ENCODE measurements around the gene DBET.
"Not testable (repeated sequence)": the region's sequence is repeated elsewhere in the genome, so short reads cannot be mapped to it uniquely, and the experiment has no call there.

Gene DBET

DNA sequence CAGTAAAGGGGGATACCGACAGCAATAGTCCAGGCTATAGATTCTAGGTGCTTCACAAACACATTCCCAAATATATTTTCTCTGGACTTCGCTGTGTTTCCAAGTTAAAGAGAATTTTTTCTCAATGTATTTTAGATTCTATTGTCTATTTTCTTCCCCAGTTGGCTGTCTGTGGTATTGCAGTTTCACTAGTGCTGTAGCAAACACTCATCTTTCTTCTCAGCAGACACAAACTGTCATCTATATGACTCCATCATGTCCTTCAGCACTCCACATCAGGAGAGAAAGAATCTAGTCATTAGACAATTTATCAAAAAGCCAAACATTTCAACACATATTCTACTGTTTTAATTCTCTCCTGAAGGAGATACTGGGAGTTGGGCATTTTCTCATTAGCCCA is at the start of gene DBET:
Gene DBET, plus strand, starts transcription at position 161 of the 400 bp plus-strand sequence.
- DNase-seq (ENCODE audit: low spot score): not testable (repeated sequence)

DNA sequence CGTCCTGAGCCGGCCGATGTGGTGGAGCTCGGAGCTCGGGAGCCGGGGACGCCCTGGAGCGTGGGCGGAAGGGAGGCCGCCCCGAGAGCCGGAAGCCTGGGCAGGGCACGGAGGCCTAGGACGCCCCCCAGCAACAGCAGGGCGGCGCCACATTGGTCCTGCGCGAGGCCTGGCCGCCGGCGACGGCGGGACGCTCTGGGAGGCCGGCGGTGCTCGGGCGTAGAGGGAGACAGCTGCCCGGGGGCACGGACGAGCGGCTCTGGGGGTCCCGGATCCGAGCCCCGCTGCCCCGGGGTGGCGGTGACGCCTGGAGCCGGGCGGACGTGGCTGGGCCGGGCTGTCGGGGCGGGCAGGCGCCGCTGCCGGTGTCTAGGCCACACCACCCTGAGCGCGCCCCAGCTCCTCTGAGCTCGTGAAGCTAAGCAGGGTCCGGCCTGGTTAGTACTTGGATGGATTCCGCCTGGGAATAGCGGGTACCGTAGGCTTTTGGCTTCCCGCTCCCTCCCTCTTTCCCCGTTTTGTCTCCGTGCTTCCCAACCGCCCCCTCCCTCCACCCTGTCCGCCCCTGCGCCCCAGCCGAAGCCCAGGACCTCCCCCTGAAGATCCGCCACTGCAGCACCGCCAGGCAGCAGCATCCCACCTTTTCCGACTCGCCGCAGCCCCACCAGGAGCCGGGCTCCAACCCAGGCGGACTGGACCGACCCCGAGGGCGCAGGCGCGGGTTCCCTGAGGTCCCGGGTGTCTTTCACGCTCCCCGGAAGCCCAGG is 49.3 kb upstream of the DBET start:
- DNase-seq (ENCODE audit: low spot score): no peak

DNA sequence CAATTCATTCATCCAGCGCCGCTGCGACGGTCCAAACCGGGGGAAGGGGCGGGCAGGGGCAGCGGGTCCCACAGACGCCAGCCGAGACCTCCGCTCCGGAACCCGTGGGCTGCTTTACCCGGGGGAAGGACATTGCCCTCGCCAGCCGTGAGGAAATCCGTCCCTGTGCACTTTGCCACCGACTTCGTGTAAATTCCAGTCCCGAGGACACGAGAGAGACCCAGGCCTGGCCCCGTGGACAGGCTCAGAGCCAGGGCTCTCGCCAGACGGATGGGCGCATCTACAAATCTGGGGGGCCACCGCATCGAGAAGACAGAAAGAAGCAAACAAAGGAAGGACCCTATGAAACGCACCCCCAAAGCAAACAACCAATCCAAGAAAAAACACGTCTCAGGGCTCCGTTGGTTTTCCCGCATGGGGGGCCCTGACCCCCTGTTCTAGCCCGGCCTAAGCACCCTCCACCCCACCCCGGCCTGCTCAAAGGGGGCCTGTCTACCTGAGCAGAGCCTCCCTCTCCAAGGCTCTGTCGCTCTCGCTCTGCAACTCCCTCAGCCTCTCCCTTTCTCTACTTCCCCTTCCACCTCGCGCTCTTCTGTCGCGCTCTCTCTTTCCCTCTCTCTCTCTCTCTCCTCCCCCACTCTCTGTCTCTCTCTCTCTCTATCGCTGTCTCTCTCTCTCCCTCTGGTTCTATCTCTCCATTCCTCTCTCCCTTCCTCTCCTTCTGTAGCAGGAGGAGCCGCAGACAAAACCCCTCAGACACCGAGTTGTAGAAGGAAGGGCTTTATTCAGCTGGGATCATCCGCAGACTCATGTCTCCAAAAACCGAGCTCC is 48.5 kb upstream of the DBET start:
- no peak for DNase-seq (ENCODE audit: low spot score)

DNA sequence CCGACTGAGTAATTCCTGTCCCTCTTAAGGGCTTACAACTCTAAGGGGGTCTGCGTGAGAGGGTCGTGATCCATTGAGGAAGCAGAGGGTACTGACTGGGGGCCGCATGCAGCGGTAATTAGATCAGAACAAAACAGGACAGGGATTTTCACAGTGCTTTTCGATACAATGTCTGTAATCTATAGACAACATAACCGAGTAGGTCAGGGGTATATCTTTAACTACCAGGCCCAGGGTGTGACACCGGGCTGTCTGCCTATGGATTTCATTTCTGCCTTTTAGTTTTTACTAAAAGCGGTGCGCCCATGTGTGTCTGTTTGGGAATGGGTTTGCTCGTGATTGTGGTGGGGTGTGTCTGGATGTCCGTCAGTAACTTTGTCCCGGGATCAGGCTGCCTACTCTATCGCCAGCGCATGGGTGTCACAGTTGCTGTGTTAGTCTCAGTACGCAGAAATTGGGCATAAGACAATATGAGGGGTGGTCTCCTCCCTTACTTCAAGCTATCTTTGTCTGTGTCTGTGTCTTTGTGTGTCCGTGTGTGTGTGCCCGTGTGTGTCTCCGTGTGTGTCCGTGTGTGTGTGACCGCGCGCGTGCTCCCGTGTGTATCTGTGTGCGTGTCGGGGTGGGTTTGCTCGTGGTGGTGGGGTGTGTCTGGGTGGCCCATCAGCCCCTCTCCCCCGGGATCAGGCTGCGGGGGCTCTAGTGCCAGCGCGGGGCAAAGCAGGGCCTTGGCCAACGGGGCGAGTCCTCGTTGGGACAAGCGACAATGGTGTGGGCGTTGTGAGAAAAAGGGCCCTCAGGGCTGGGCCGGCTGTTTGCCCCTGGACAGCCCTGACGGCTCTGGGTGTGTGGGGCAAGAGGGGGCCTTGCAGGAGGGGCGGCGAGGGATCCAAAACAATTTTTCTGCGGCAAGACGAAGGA is 47.7 kb upstream of the DBET start:
- DNase-seq (ENCODE audit: low spot score): no peak

DNA sequence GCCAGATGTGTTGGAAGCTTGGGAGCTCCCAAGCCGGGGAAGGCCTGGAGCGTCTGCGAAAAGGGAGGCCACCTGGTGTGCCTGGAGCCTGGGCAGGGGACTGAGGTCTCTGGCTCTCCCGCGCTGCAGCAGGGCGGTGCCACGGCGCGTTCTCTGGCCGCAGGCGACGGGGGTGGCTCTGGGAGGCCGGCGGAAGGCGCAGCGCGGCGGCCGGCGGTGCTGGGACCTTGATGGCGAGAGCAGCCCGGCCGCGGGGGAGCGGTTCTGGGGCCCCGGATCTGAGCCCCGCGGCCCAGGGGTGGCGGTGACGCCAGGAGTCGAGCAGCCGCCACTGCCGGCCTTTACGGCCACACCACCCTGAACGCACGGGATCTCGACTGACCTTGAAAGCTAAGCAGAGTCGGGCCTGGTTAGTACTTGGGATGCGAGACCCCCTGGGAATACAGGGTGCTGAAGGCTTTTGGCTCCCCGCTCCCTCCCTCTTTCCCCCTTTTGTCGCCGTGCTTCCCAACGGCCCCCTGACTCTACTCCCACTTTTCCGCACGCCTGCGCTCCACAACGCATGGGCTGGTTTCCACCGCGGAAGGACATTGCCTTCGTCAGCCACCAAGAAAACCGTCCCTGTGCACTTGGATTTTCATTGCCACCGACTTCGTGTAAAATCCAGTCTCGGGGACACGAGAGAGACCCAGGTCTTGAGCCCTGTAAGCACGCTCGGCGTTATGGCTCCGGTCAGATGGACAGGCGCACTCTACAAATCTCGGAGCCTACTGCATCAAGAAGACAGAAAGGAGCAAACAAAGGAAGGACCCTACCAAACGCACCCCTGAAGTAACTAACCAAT is 46.7 kb upstream of the DBET start:
- DNase-seq (ENCODE audit: low spot score): no peak

DNA sequence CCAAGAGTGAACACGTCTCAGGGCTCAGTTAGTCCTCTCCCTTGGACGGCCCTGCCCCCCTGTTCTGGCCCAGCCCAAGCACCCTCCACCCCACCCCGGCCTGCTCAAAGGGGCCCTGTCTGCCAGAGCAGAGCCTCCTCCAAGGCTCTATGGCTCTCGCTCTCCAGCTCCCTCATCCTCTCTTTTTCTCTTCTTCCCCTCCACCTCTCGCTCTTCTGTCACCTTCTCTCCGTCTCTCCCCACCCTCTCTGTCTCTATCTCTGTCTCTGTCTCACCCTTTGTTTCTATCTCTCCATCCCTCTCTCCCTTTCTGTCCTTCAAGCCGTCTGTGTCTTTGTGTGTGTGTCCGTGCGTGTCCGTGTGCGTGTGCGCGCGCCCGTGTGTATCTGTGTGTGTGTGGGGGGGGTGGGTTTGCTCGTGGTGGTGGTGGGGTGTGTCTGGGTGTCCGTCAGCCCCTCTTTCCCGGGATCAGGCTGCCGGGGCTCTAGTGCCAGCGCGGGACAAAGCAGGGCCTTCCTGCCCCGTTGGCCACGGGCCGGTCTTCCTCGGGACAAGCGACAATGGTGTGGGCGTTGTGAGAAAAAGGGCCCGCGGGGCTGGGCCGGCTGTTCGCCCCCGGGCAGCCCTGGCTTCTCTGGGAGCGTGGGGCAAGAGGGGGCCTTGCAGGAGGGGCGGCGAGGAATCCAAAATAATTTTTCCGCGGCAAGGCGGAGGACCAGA is 45.9 kb upstream of the DBET start:
- no peak for DNase-seq (ENCODE audit: low spot score)

DNA sequence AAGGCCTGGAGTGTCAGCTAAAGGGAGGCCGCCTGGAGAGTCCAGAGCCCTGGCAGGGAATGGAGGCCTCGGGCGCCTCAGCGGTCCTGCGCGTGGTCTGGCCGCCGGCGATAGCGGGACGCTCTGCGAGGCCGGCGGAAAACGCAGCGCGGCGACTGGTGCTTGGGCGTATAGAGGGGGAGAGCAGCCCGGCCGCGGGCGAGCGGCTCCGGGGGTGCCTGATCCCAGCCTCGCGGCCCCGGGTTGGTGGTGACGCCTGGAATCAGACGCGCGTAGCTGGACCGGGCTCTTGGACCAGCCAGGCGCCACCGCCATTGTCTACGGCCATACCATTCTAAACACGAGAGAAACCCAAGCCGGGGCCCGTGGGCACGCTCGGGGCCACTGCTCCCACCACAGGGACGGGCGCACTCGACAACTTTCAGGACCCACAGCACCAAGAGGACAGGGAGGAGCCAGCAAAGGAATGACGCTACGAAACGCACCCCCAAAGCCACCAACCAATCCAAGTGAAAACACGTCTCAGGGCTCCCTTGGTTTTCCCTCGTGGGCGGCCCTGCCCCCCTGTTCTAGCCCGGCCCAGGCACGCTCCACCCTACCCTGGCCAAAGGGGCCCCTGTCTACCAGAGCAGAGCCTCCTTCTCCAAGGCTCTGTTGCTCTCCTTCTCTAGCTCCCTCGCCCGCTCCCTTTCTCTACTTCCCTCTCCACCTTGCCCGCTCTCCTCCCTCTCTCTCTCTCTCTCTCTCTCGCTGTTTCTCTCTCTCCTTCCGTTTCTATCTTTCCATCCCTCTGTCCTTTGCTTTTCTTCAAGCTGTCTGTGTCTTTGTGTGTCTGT is 45.1 kb upstream of the DBET start:
- no peak for DNase-seq (ENCODE audit: low spot score)

DNA sequence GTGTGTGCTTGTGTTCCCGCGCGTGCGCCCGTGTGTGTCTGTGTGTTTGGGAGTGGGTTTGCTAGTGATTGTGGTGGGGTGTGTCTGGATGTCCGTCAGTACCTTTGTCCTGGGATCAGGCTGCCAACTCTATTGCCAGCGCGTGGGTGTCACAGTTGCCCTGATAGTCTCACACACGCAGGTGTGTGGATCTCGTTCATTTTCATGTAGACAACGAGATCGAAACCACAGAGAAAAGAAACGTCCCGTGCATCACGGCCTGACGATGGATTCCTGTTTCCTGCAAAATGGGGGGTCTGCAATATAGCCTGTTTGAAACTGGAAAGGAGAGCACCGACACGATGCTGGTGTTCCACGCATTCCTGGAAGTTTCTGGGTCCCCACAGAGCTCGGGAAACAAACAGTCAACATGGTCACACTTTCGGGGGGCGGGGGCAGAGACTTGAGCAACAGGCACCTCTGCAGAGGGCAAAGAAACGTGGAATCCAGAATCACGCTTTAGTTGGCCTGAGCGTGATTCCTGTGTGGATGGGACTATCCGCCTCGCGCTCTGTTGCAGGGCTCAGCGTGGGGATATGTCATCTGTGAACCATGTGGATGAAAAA is 44.3 kb upstream of the DBET start:
- not testable (repeated sequence) for DNase-seq (ENCODE audit: low spot score)

DNA sequence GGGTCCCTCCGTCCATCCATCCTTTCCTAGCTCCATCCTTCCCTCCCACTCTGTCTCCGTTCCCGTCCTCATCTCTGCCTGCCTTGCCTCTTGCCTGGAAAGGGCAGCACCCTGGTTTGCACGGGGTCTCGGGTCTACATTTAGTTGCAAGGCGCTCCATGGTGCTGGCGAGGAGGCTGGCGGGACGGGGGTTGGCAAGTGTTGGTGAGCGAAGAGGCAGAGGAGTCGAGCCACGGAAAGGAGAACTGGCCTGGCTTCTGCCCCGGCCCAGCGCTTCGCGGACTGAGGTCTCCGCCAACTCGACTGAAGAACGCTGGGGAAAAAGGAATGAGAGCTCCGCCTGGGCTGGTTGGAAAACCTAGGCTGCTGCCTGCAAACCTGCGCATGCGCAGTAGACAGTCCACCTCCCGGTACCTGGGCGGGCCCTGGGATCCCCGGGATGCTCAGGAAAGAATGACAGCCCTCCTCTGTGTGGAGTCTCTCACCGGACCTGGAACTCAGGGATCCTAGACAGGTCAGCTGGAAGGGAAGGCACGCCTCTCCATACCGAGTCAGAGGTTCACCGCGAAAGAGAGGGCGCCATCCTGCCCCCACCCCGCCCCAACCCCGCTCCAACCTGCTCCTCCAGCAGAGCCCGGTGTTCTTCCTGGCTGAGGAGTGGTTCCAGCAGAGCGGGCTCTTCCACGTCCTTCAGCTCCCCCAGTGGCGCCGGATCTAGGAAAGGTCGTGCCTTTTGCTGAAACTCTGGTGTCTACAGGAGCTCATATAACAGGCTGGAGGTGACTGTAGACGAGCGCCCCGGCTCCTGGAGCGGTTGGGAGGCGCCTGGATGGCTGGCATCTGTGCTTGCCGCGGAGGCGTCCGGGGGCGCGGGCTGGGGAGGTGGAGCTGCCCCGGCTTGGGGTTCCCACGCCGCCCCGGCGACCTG is 43.2 kb upstream of the DBET start:
- no peak for DNase-seq (ENCODE audit: low spot score)

DNA sequence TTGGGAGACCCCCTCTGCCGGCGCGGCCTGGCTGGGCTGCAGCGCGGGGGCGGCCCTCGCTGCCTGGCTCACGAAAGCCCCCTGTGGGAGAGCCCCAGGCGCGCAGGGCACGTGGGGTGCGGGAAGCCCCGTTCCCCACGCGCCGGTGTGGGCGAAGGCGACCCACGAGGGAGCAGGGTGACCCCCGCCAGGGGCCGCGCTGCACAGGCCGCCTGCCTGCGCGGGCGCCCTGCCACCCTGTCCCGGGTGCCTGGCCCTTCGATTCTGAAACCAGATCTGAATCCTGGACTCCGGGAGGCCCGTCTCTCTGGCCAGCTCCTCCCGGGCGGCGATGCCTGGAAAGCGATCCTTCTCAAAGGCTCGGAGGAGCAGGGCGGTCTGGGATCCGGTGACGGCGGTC is 42.3 kb upstream of the DBET start:
- DNase-seq (ENCODE audit: low spot score): not testable (repeated sequence)

DNA sequence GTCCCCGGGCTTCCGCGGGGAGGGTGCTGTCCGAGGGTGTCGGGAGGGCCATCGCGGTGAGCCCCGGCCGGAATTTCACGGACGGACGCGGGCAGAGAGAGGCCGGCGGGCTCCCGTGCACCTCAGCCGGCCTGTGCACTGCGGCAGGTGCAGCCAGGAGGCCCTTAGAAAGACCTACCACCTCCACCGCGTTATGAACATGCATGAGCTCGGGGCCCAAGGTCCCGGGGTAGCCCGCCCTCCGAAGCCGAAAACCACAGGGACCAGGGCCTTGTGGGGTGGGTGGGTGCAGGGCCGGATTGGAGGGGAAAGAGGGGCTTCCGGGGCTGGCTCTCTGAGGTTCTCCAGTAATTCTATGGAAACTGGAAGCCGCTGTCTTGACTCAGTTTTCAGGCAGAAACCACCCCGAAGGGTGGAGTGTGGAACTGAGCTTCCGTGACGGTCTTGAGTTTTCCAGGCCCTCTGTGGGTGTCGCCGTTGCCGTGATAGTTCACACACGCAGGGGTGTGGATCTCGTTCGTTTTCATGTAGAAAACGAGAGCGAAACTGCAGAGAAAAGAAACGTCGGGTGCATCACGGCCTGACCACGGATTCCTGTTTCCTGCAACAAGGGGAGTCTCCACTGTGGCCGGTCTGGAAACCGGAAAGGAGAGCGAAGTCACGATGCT is 41.6 kb upstream of the DBET start:
- not testable (repeated sequence) for DNase-seq (ENCODE audit: low spot score)

DNA sequence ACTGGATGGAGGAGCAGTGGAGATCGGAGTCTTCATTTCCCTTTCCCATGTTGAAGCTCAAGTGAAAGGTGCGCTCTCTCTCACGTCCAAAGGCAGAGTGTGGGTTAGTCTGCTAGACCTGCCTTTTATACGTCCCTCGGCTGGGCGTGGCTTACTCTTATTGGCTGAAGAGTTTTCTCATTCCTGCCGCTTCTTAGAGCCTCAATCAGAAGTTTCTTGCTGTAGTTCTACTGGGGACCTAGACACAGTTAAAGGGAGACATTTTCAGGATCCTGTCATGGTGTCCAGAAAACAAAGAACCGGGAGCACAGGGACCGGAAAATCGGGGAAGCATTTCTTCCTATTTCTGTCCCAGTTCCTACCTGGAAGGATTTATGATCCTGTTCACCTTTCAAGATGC is 37.1 kb upstream of the DBET start, which contains the start of gene FRG2:
Gene FRG2, minus strand, starts transcription at position 101 of the 400 bp plus-strand sequence. Its CDS starts 52 bp downstream, at position 49.
- not testable (repeated sequence) for DNase-seq (ENCODE audit: low spot score)

DNA sequence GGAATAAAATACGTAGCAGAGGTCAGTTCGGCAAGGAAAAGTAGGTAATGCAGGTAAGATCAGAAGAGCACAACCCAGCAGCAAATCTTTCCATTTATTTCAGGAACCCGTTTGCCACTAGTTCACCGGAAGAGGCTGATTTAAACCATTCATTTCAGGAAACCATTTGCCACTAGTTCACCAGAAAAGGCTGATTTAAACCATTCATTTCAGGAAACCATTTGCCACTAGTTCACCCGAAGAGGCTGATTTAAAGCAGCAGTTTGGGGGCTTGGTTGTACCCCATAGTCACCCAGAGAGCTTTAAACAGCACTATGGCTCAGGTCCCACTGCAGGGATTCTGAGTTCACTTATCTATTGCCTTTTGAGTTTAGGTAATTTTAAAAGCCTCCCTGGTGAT is 33.0 kb upstream of the DBET start:
- DNase-seq (ENCODE audit: low spot score): not testable (repeated sequence)

DNA sequence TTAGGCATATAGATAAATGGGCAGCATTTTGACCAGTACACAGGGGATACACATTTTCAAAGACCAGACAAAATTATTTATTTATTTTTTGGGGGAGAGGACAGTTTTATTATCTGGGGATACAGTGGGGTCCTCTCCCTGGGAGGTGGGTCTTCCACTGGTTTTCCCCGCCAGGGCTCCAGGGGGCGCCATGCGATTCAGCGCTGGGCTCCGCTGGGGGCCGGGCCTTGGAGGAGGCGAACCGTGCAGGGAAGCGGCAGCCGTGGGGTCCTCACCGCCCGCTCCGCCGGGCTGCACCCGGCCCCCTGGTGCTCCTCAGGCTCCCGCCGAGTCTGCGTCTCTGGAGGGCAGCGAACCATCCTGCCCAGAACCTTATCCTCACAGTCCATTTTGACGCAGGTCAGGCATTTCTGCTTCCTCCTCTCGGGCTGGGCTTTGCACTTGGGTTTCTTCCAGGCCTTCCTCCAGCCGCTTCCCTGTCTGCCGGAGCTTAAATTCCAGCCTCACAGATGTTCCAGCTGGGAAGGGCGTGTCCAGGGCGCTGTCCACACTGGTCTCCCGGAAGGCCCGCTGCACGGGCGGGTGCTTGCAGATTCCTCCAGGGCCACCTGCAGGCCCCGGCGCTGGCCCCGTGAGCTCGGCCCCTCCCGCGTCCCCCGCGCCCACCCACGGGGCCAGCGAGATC is 26.5 kb upstream of the DBET start:
- DNase-seq (ENCODE audit: low spot score): not testable (repeated sequence)

DNA sequence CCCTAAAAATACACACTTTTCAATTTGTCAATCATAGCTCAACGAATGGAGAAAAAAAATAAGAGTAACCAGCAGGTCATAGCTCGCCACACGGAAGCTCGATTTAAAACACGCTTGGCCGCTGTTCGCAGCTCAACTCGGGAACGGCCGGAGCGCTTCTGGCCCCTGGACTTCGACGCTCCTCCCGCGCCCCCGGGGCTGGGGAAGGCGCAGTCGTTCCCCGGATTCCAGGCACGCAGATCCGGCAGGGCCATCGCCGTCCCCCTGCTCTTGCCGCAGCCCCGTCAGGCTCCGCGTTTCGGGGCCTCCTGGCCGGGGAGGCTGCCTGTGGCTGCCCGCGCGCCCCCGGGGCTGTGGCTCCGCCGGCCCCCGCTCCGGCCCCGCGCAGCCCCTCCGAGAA is 23.4 kb upstream of the DBET start:
- not testable (repeated sequence) for DNase-seq (ENCODE audit: low spot score)

DNA sequence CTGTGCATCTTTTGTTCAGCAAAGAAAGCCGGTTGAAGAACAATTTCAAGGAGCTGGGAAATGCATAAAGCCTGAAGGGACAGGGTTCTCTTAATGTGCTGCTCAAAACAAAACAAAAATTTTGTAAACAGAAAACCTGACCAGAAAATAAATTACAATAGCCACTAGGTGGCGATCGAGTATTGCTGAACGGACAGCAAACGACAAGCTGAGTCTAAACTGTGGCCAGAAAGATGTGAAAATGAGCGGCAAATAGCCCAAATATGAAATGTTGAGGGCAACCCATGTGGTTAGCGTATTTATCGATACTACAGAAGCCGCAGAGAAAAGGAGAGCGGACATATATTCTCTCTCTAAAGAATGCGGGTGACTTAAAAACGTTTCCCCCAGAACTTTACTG is 16.7 kb upstream of the DBET start:
- DNase-seq (ENCODE audit: low spot score): not testable (repeated sequence)

Data from HuH-7.5 (cell line).